Activated CD8-positive, alpha-beta memory T cell treated with anti-CD3 and anti-CD28 coated beads, Interleukin-2, amount 50 U/mL, for 1 hour (primary cell): ENCODE measurements around the gene MYOF.

Experiments
- DNase-seq: peaks from one replicate; pipeline ENCODE4 v3.0.0-alpha.2; 2020; ENCODE audit errors: extremely low read depth

Gene MYOF, protein sequence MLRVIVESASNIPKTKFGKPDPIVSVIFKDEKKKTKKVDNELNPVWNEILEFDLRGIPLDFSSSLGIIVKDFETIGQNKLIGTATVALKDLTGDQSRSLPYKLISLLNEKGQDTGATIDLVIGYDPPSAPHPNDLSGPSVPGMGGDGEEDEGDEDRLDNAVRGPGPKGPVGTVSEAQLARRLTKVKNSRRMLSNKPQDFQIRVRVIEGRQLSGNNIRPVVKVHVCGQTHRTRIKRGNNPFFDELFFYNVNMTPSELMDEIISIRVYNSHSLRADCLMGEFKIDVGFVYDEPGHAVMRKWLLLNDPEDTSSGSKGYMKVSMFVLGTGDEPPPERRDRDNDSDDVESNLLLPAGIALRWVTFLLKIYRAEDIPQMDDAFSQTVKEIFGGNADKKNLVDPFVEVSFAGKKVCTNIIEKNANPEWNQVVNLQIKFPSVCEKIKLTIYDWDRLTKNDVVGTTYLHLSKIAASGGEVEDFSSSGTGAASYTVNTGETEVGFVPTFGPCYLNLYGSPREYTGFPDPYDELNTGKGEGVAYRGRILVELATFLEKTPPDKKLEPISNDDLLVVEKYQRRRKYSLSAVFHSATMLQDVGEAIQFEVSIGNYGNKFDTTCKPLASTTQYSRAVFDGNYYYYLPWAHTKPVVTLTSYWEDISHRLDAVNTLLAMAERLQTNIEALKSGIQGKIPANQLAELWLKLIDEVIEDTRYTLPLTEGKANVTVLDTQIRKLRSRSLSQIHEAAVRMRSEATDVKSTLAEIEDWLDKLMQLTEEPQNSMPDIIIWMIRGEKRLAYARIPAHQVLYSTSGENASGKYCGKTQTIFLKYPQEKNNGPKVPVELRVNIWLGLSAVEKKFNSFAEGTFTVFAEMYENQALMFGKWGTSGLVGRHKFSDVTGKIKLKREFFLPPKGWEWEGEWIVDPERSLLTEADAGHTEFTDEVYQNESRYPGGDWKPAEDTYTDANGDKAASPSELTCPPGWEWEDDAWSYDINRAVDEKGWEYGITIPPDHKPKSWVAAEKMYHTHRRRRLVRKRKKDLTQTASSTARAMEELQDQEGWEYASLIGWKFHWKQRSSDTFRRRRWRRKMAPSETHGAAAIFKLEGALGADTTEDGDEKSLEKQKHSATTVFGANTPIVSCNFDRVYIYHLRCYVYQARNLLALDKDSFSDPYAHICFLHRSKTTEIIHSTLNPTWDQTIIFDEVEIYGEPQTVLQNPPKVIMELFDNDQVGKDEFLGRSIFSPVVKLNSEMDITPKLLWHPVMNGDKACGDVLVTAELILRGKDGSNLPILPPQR (N-terminal part only)

DNA sequence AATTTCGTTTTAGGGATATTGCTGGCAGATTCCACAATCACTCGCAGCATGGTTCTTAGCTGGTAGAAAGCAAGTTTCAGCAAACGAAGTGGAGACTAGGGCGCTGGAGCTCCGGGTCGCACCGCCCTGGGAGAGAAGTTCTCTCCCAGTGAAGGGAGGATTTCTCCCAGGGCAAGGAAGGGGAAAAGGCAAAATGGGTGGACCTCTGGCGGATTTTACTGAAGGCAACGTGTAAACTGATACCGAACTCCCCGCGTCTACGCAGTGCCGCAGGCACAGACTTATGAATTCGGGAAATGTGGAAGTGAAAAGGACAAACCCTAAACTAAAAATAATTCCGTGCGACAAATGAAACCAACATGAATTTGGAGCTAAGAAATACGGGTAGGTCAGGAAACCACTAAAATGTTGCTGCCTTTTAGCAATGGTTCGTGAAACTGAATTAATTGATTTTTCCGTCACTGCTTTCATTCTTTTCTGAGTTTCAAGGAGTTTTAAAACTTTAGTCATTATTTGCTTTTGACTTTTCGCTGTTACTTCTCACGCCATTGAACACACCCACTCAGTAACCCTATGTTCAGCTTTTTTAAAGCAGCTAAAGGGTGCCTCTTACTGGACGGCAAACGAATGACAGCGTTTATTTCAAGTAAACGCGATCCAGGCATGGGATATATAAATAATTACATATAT lies at the start of gene MYOF:
MYOF (minus strand) TSS at position 190 of the 690 bp plus-strand sequence; CDS start at position 50, 140 bp downstream.
- DNase-seq, result peak; percentile 21

- no peak for DNase-seq
Measured at GRCh38 chr10:93518531-93518930, 36.4 kb upstream of the MYOF start.

- DNase-seq, result no peak
Measured at GRCh38 chr10:93516006-93516380, 33.9 kb upstream of the MYOF start.

- DNase-seq, result no peak
Measured at GRCh38 chr10:93515071-93516005, 33.2 kb upstream of the MYOF start.

GRCh38 chr10:93514521-93514920 lies 32.4 kb upstream of the MYOF start:
- no peak for DNase-seq

DNA sequence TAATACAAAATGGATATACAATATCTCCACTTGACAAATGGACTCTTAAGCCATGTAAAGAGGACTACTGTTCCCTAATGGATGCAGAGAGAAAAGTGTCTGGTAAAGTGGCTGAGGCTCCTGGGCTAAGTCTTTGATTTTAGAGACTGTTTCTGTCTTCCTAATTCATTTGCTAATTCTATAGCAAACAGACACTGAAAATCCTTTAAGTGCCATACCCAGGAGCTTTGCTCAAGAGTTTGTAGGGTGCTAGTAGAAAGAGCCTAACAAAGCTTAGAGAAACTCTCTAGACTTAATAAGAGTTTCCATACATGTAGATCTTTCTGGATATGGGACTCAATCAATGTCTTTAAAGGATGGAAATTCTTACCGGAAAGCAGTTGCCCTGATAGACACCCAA lies 31.0 kb upstream of the MYOF start:
- no peak for DNase-seq

GRCh38 chr10:93512565-93512964 lies 30.4 kb upstream of the MYOF start:
- no peak for DNase-seq

DNA sequence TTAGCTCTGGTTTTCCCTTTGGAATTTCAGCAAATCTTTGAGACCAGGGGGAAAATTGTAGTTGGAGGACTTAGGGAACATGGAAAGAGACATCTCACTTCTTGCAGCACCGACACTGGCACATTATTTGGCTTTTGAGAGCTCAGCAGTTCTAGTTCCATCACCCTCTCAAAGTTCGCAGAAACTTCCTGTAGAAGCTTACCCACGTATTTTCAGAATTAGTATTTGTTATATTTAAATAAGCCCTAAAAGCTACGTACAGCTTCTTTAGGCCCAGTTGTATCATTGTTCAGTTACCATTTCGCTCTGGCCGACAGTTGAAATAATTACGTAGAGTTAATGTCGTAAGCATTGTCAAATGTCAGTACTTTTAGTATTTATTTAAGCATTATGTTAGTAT lies 27.7 kb upstream of the MYOF start:
- DNase-seq, result no peak

DNA sequence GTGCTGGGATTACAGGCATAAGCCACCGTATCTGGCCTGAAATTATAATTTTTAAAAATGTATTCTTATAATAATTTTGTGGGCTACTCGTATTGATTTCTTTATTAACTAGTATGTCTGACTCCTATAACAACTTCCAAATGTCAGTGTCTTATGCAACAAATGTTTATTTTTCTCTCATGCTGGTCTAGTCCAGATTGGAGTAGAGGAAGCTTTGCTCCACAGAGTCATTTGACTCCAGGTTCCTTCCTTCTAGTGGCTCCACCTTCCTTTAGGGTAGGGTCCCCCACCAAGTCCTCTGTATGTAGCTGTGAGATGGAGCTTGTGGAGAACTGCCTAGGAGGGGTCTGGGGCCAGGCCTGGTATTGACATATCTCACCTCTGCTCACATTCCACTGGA lies 22.9 kb upstream of the MYOF start:
- no peak for DNase-seq

DNA sequence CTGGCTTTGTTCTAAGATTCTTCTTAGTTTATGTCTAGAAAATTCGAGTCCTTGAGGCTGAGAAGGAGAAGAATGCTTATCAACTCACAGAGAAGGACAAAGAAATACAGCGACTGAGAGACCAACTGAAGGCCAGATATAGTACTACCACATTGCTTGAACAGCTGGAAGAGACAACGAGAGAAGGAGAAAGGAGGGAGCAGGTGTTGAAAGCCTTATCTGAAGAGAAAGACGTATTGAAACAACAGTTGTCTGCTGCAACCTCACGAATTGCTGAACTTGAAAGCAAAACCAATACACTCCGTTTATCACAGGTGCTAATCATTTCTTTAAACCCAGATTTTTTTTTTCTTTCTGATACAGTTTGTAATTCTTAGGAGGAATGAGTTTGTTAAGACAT lies 20.9 kb upstream of the MYOF start:
- DNase-seq, result no peak

DNA sequence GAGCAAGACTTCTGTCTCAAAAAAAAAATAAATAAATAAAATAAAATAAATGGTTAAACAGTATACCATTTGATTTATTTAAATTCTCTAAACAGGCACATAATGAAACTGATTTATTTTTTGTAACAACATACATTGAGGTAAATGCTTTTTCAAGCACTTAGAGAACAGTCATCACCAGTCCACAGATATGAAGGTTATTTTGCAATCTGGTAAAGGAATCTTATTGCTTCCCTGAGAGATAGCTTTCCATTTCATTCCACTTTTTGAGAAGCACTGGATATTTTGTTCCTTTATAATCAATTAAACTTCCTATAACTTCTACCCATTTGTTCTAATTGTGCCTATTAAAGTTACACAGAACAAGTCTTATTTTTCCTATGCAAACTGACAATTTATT lies 19.5 kb upstream of the MYOF start:
- DNase-seq, result no peak

- no peak for DNase-seq
Measured at GRCh38 chr10:93498166-93498565, 16.0 kb upstream of the MYOF start.

DNA sequence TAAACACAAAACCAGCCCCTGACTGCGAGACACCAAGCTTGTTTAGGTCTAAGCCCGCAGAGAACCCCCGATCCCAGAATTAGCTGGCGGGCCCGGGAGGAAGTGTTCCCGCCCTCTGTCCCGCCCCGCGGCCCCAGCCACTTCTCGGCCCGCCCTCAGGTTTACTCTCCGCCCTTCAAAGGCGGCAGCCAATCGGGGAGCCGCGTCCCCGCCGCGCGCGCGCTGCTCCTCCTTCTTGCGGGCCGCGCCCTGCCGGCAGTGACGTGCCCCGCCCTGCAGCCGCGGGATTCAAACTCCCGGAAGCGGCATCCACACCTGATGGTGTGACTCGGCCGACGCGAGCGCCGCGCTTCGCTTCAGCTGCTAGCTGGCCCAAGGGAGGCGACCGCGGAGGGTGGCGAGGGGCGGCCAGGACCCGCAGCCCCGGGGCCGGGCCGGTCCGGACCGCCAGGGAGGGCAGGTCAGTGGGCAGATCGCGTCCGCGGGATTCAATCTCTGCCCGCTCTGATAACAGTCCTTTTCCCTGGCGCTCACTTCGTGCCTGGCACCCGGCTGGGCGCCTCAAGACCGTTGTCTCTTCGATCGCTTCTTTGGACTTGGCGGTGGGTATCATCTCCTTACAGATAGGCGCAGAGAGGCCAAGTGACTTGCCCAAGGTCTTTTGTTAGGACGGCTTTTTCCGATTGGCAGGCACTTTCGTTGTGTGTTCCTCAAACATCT lies 14.3 kb upstream of the MYOF start, which contains the start of gene CEP55:
CEP55 (plus strand) TSS at position 291 of the 720 bp plus-strand sequence. CDS start 3,440 bp downstream, outside the sequence.
- DNase-seq, result peak; percentile 69

- no peak for DNase-seq
Measured at GRCh38 chr10:93495654-93496321, 13.7 kb upstream of the MYOF start.

DNA sequence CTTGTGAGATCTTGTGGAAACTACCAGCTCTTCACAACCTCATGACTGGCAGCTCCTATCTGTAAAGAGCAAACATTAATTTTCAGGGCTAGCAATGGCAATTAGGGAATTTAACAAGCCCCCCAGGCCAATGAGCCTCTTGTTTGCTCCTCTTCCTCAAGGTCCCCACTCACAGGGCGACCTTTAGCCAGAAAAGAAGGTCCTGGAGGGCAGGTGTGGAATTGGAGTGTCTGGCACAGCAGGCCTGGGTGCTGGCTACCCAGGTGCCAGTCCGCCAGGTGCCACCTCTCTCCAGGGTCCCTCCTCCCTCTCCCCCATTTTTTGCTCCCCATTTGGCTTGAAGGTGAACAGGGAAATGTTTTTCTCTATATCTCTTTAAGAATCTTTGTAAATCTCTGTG lies 12.4 kb upstream of the MYOF start:
- no peak for DNase-seq

DNA sequence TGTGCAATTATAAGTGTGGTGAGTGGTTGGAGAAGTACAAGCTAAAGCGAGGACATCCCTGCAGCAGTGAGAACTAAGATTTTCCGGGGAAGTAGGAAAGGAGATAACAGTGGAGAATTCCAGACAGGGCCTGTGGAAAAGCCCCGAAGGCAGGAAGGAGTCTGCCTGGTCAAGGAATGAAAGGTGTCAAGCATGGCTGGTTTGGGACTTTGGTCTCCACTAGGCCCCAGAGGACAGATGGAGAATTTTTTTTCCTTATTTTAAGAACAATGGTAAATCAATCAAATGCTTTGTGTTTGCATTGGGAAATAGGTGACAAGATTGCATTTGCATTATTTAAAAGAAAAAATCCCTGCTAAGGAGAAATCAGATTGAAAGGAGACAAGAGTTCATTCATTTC lies 11.0 kb upstream of the MYOF start:
- DNase-seq, result no peak

DNA sequence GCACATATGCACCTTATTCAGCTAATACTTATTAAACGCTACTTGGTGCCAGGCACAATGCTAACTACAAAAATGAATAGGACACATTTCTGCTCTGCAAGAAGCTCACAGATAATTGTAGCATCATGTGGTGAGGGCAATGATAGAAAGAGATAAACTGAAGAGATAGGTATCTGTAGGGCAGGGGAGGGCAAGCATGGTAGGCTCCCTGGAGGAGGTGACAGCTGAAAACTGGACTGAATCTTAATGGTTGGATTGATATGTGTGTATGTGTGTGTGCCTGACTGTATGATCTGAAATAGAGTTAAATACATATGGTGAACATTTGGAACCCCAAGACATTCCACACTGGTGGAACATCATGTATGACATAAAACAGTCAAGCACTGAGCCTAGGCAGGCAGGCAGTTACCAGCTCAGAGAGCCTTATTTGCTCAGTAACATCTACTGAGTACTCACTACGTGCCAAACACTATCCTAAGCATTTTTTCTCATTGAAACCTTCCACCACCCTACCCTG lies 9.5 kb upstream of the MYOF start:
- no peak for DNase-seq

DNA sequence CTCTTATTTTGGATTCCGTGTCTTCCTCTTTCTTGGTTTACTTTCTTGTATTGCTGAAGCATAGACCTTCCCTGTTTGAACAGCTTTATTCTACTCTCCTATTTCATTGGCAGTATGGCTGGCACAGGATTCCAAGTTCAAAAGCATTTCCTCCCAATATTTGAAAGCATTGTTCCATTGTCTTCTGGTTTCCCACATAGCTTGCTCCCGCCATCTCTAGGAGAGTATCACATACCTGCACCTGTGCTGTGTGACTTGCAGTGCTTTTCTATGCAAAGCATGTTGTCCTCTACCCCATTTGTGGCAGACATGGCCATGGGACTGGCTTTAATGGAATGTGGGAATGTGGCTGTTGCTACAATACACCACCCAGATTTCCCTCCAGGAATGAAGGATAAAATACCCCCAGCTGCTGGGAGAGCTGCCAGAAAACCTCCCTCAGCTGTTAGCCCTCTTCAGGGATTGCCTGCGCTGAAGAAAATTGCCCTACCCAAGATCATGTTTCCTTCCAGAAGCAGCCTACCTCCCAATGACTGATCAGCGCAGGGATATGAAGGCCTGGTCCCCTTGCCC lies 6.9 kb upstream of the MYOF start:
- DNase-seq, result no peak
